HCEC 1CT (cell line): ENCODE results near the gene TBX2.
A peak's percentile ranks its signal among the peaks of the same experiment; 100 is the strongest.

Source experiments
- DNase-seq: peaks from one replicate; pipeline ENCODE4 v3.0.0-alpha.2; 2017

The TBX2 gene

GRCh38 chr17:61403801-61404662, 4.4 kb downstream of the TBX2 start:
- no peak for DNase-seq

GRCh38 chr17:61404663-61404912, 4.9 kb downstream of the TBX2 start:
- DNase-seq = no peak

- DNase-seq = no peak
Observed at GRCh38 chr17:61404913-61405685, 5.5 kb downstream of the TBX2 start.

GRCh38 chr17:61405686-61406536, 6.3 kb downstream of the TBX2 start:
- DNase-seq = no peak

- no peak for DNase-seq
Observed at GRCh38 chr17:61406537-61406845, 6.8 kb downstream of the TBX2 start.

- no peak for DNase-seq
Observed at GRCh38 chr17:61406971-61407911, 7.6 kb downstream of the TBX2 start.

GRCh38 chr17:61408151-61409041, 8.8 kb downstream of the TBX2 start:
- no peak for DNase-seq

GRCh38 chr17:61409301-61410112, 9.9 kb downstream of the TBX2 start:
- peak; percentile 69 for DNase-seq

- no peak for DNase-seq
Observed at GRCh38 chr17:61410141-61411010, 10.7 kb downstream of the TBX2 start.

- no peak for DNase-seq
Observed at GRCh38 chr17:61411011-61411260, 11.3 kb downstream of the TBX2 start.

- DNase-seq = peak; percentile 81
Observed at GRCh38 chr17:61411261-61412142, 11.9 kb downstream of the TBX2 start.

GRCh38 chr17:61412143-61412859, 12.7 kb downstream of the TBX2 start:
- DNase-seq = peak; percentile 79

- no peak for DNase-seq
Observed at GRCh38 chr17:61412860-61413660, 13.4 kb downstream of the TBX2 start.

- no peak for DNase-seq
Observed at GRCh38 chr17:61413661-61414126, 14.1 kb downstream of the TBX2 start.

GRCh38 chr17:61414141-61414935, 14.7 kb downstream of the TBX2 start:
- DNase-seq = no peak

- DNase-seq = no peak
Observed at GRCh38 chr17:61414936-61415251, 15.3 kb downstream of the TBX2 start.
